Upper lobe of right lung (tissue), 1 donor: ENCODE data around the gene ADAMTSL3. TPM values are rescaled to one million over a fixed set of nuclear protein-coding genes. Genes with fewer than 3 reads are reported as not detected.
"Not testable (repeated sequence)": the region's sequence is repeated elsewhere in the genome, so short reads cannot be mapped to it uniquely, and the experiment has no call there.

Experiments used
- ATAC-seq: fragments of 200-7000 bp; cut with Tn5 transposase; one replicate; pipeline ENCODE4 v1.9.1; 2020; ENCODE audit warnings: mild to moderate bottlenecking, moderate library complexity
- DNase-seq: peaks from one replicate; pipeline ENCODE4 v3.0.0-alpha.2; 2020
- H3K27ac ChIP-seq: fragments of 200-600 bp; one replicate; pipeline ENCODE4 v1.8.0; 2022
- H3K27me3 ChIP-seq: fragments of 200-600 bp; one replicate; pipeline ENCODE4 v1.8.0; 2022; ENCODE audit warnings: mild to moderate bottlenecking
- H3K36me3 ChIP-seq: fragments of 200-600 bp; one replicate; pipeline ENCODE4 v1.8.0; 2022
- H3K4me1 ChIP-seq: fragments of 200-600 bp; one replicate; pipeline ENCODE4 v1.8.0; 2022
- H3K4me3 ChIP-seq: fragments of 200-600 bp; one replicate; pipeline ENCODE4 v1.8.0; 2022; ENCODE audit warnings: mild to moderate bottlenecking
- H3K9me3 ChIP-seq: fragments of 200-600 bp; one replicate; pipeline ENCODE4 v1.8.0; 2022
- CTCF ChIP-seq: fragments of 200-600 bp; IDR thresholded peaks from one replicate; pipeline ENCODE4 v1.8.0; 2022; ENCODE audit warnings: antibody characterized with exemption
- intact Hi-C: fragments of 100-400 bp; cut with DNase I; formaldehyde crosslinking; loops from one replicate; pipeline ENCODE4 v1.11.0; 2022
- total RNA-seq: library from RNA; stranded (reverse); fragmentation: NEBNext Ultra II Directional; extraction: Animal tissue kit (Norgen Biotek cat#: 25700); gene quantifications from one replicate; pipeline ENCODE4 v1.2.1, GENCODE V29; 2021
- donor health status: DM: no; HTN: yes; CAD: no; lungs with severe emphysema.

Gene ADAMTSL3
- total RNA-seq, 1 donor from 2014 or later: 26.2 TPM

- Histone ChIP-seq H3K4me1 (peaks cover 8% of the 10 kb centered on the region), H3K27me3 (no peaks in the 10 kb centered on the region), H3K9me3 (no peaks in the 10 kb centered on the region), H3K27ac (no peak overlapping the region), H3K36me3 (no peaks in the 10 kb centered on the region), H3K4me3 (no peak overlapping the region)
- intact Hi-C loops: no loop called here
- ATAC-seq (no peak), DNase-seq (no peak)
- TF ChIP-seq CTCF: no peak
These were observed 41.3 kb downstream of the ADAMTSL3 start for GRCh38 chr15:83695246-83695645.

GRCh38 chr15:83695901-83696425 is 42.0 kb downstream of the ADAMTSL3 start:
- no peak for TF ChIP-seq CTCF
- no peak overlapping the region for H3K4me3 ChIP-seq
- H3K27ac ChIP-seq: no peak overlapping the region
- intact Hi-C loops: no loop called here
- no peak for ATAC-seq
- H3K9me3 ChIP-seq: no peaks in the 10 kb centered on the region
- no peaks in the 10 kb centered on the region for H3K36me3 ChIP-seq
- DNase-seq: no peak
- H3K27me3 ChIP-seq: no peaks in the 10 kb centered on the region
- peaks cover 8% of the 10 kb centered on the region for H3K4me1 ChIP-seq

- no peak overlapping the region for H3K4me3 ChIP-seq
- H3K27me3 ChIP-seq: no peaks in the 10 kb centered on the region
- H3K4me1 ChIP-seq: peaks cover 8% of the 10 kb centered on the region
- H3K36me3 ChIP-seq: no peaks in the 10 kb centered on the region
- no peak for ATAC-seq
- TF ChIP-seq CTCF: no peak
- no peaks in the 10 kb centered on the region for H3K9me3 ChIP-seq
- no peak overlapping the region for H3K27ac ChIP-seq
- intact Hi-C loops: no loop called here
- no peak for DNase-seq
These were observed 43.8 kb downstream of the ADAMTSL3 start for GRCh38 chr15:83697716-83698115.

- H3K27me3 ChIP-seq: no peaks in the 10 kb centered on the region
- ATAC-seq (peak; percentile 57), DNase-seq (no peak)
- intact Hi-C loops: no loop called here
- H3K4me1 ChIP-seq: peaks cover 3% of the 10 kb centered on the region
- peak overlapping the region; percentile 30 for H3K27ac ChIP-seq
- no peaks in the 10 kb centered on the region for H3K9me3 ChIP-seq
- H3K4me3 ChIP-seq: no peak overlapping the region
- no peaks in the 10 kb centered on the region for H3K36me3 ChIP-seq
- TF ChIP-seq CTCF: no peak
These were observed 44.4 kb downstream of the ADAMTSL3 start for GRCh38 chr15:83698294-83698693.

- intact Hi-C loops: no loop called here
- TF ChIP-seq CTCF: no peak
- no peak overlapping the region for H3K4me3 ChIP-seq
- ATAC-seq: no peak
- DNase-seq: no peak
- H3K9me3 ChIP-seq: no peaks in the 10 kb centered on the region
- no peaks in the 10 kb centered on the region for H3K4me1 ChIP-seq
- H3K36me3 ChIP-seq: no peaks in the 10 kb centered on the region
- no peak overlapping the region for H3K27ac ChIP-seq
- H3K27me3 ChIP-seq: no peaks in the 10 kb centered on the region
These were observed 45.1 kb downstream of the ADAMTSL3 start for GRCh38 chr15:83699028-83699427.

GRCh38 chr15:83700082-83700481 is 46.2 kb downstream of the ADAMTSL3 start:
- Histone ChIP-seq H3K27me3 (no peaks in the 10 kb centered on the region), H3K27ac (no peak overlapping the region), H3K4me3 (no peak overlapping the region), H3K9me3 (no peaks in the 10 kb centered on the region), H3K4me1 (no peaks in the 10 kb centered on the region), H3K36me3 (no peaks in the 10 kb centered on the region)
- DNase-seq: no peak
- no peak for ATAC-seq
- intact Hi-C loops: no loop called here
- TF ChIP-seq CTCF: no peak

GRCh38 chr15:83702314-83702713 is 48.4 kb downstream of the ADAMTSL3 start:
- H3K4me1 ChIP-seq, DNase-seq, H3K4me3 ChIP-seq, H3K27ac ChIP-seq, ATAC-seq, H3K9me3 ChIP-seq, H3K27me3 ChIP-seq, intact Hi-C loops, H3K36me3 ChIP-seq: not testable (repeated sequence)
